ENCODE data around the gene FER.
"Not testable (repeated sequence)": the region's sequence is repeated elsewhere in the genome, so short reads cannot be mapped to it uniquely, and the experiment has no call there.

FER gene

GRCh38 chr5:108747774-108748400, at the start of gene FER:
Gene FER (plus strand): TSS chr5:108747897. CDS start chr5:108798183, 50,286 bp downstream.
- peak; percentile 25 for DNase-seq (ENCODE audit: low spot score)

GRCh38 chr5:108700388-108700787, 47.3 kb upstream of the FER start:
- DNase-seq (ENCODE audit: low spot score), result not testable (repeated sequence)

- no peak for DNase-seq (ENCODE audit: low spot score)
Measured at GRCh38 chr5:108700930-108701329, 46.8 kb upstream of the FER start.

- no peak for DNase-seq (ENCODE audit: low spot score)
Measured at GRCh38 chr5:108702546-108702945, 45.2 kb upstream of the FER start.

GRCh38 chr5:108703313-108703712, 44.4 kb upstream of the FER start:
- DNase-seq (ENCODE audit: low spot score), result no peak

- DNase-seq (ENCODE audit: low spot score), result no peak
Measured at GRCh38 chr5:108707141-108707540, 40.6 kb upstream of the FER start.

GRCh38 chr5:108711898-108712297, 35.8 kb upstream of the FER start:
- DNase-seq (ENCODE audit: low spot score), result no peak

- no peak for DNase-seq (ENCODE audit: low spot score)
Measured at GRCh38 chr5:108715408-108715807, 32.3 kb upstream of the FER start.

GRCh38 chr5:108720391-108720790, 27.3 kb upstream of the FER start:
- DNase-seq (ENCODE audit: low spot score), result no peak

- DNase-seq (ENCODE audit: low spot score), result no peak
Measured at GRCh38 chr5:108726446-108727235, 21.1 kb upstream of the FER start.

GRCh38 chr5:108727236-108727650, 20.5 kb upstream of the FER start:
- peak; percentile 9 for DNase-seq (ENCODE audit: low spot score)

GRCh38 chr5:108727651-108728565, 19.8 kb upstream of the FER start:
- DNase-seq (ENCODE audit: low spot score), result peak; percentile 86

- no peak for DNase-seq (ENCODE audit: low spot score)
Measured at GRCh38 chr5:108728566-108729241, 19.0 kb upstream of the FER start.

- DNase-seq (ENCODE audit: low spot score), result no peak
Measured at GRCh38 chr5:108729242-108729615, 18.5 kb upstream of the FER start.

GRCh38 chr5:108730617-108731340, 16.9 kb upstream of the FER start:
- DNase-seq (ENCODE audit: low spot score), result no peak

GRCh38 chr5:108735790-108736189, 11.9 kb upstream of the FER start:
- DNase-seq (ENCODE audit: low spot score), result no peak

- no peak for DNase-seq (ENCODE audit: low spot score)
Measured at GRCh38 chr5:108736855-108737254, 10.8 kb upstream of the FER start.

GRCh38 chr5:108739376-108739775, 8.3 kb upstream of the FER start:
- no peak for DNase-seq (ENCODE audit: low spot score)

GRCh38 chr5:108739906-108740305, 7.8 kb upstream of the FER start:
- no peak for DNase-seq (ENCODE audit: low spot score)

GRCh38 chr5:108743319-108743718, 4.4 kb upstream of the FER start:
- no peak for DNase-seq (ENCODE audit: low spot score)

- no peak for DNase-seq (ENCODE audit: low spot score)
Measured at GRCh38 chr5:108743846-108744245, 3.9 kb upstream of the FER start.

Data from hepatic stellate cell (primary cell).